SU-DHL-6 (cell line): ENCODE data around the gene SLC38A1.

Experiments
- H2AFZ ChIP-seq: fragments of 200-600 bp; sonication (generic); 2 replicates; pipeline ENCODE4 v1.6.1; 2014; ENCODE audit warnings: low read depth, mild to moderate bottlenecking, moderate library complexity, mixed read lengths, antibody characterized with exemption, low read length; ENCODE audit not compliant: severe bottlenecking
- H3F3A ChIP-seq: fragments of 200-600 bp; shearing (Covaris generic); 2 replicates; pipeline ENCODE4 v1.6.0; 2016; ENCODE audit warnings: antibody characterized with exemption, mild to moderate bottlenecking; ENCODE audit not compliant: insufficient read depth
- H3K27ac ChIP-seq: fragments of 200-600 bp; sonication (generic); 2 replicates; pipeline ENCODE4 v1.5.1; 2016; ENCODE audit warnings: low read depth, mild to moderate bottlenecking, low read length, moderate library complexity, mixed read lengths
- H3K27me3 ChIP-seq: fragments of 200-600 bp; sonication (generic), shearing (Covaris generic); 2 replicates; pipeline ENCODE4 v1.6.0; 2014; ENCODE audit warnings: mild to moderate bottlenecking, low read length
- H3K36me3 ChIP-seq: fragments of 200-600 bp; sonication (generic); 2 replicates; pipeline ENCODE4 v1.6.1; 2014; ENCODE audit warnings: mild to moderate bottlenecking, low read length, mixed read lengths
- H3K4me2 ChIP-seq: fragments of 300-600, 200-600 bp; shearing (Covaris generic), sonication (generic); 2 replicates; pipeline ENCODE4 v1.6.0; 2014; ENCODE audit warnings: low read length, low read depth, mild to moderate bottlenecking; ENCODE audit not compliant: poor library complexity, severe bottlenecking
- H3K4me3 ChIP-seq: fragments of 200-600 bp; sonication (generic); 2 replicates; pipeline ENCODE4 v1.5.1; 2014; ENCODE audit warnings: antibody characterized with exemption, low read length, mild to moderate bottlenecking, mixed read lengths; ENCODE audit not compliant: insufficient read depth, poor library complexity, severe bottlenecking
- H3K79me2 ChIP-seq: fragments of 200-600 bp; sonication (generic); 2 replicates; pipeline ENCODE4 v1.6.1; 2014; ENCODE audit warnings: mild to moderate bottlenecking, low read length, moderate library complexity; ENCODE audit not compliant: insufficient read depth
- H3K9ac ChIP-seq: fragments of 200-600 bp; sonication (generic); 2 replicates; pipeline ENCODE4 v1.7.0; 2014; ENCODE audit warnings: mild to moderate bottlenecking, low read length
- H3K9me2 ChIP-seq: fragments of 200-600 bp; sonication (generic); replicated peaks from 2 replicates; pipeline ENCODE4 v1.6.1; 2014; ENCODE audit warnings: low read length; ENCODE audit not compliant: insufficient read depth
- H3K9me3 ChIP-seq: fragments of 200-600 bp; sonication (generic); 2 replicates; pipeline ENCODE4 v1.6.1; 2014; ENCODE audit warnings: low read length, mixed read lengths; ENCODE audit not compliant: insufficient read depth
- H4K20me1 ChIP-seq: fragments of 200-600 bp; sonication (generic); 2 replicates; pipeline ENCODE4 v1.6.1; 2014; ENCODE audit warnings: low read depth, mild to moderate bottlenecking, antibody characterized with exemption, low read length, moderate library complexity, mixed read lengths
- CTCF ChIP-seq: fragments of 200-600 bp; sonication (generic); IDR thresholded peaks from one replicate; pipeline ENCODE4 v1.5.1; 2017; ENCODE audit warnings: antibody characterized with exemption, mild to moderate bottlenecking, low read length, moderate library complexity; ENCODE audit not compliant: insufficient read depth, poor library complexity, severe bottlenecking
- EZH2phosphoT487 ChIP-seq: fragments of 200-600 bp; sonication (generic), shearing (Covaris generic); conservative IDR thresholded peaks from 2 replicates; pipeline ENCODE4 v1.6.1; 2018; ENCODE audit warnings: mild to moderate bottlenecking, antibody characterized with exemption, low read length, moderate library complexity, mixed read lengths

SLC38A1 gene

GRCh38 chr12:46266869-46267574 is 1.8 kb downstream of the SLC38A1 start:
- Histone ChIP-seq H2AFZ (no peak overlapping the region), H3K9me3 (no peaks in the 10 kb centered on the region), H3K79me2 (peaks cover 66% of the 10 kb centered on the region), H3K9me2 (no peaks in the 10 kb centered on the region), H3K9ac (peak overlapping the region; percentile 94), H3K4me2 (peak overlapping the region; percentile 95), H3K27ac (peak overlapping the region; percentile 81), H3F3A (peaks cover 18% of the 10 kb centered on the region), H3K4me3 (peak overlapping the region; percentile 66), H3K27me3 (no peaks in the 10 kb centered on the region), H3K36me3 (peaks cover 3% of the 10 kb centered on the region; the same call in 1 of the 2 replicates), H4K20me1 (peaks cover 40% of the 10 kb centered on the region)
- TF ChIP-seq EZH2phosphoT487 = no peak
- TF ChIP-seq CTCF = no peak

- Histone ChIP-seq H2AFZ (no peak overlapping the region), H3K9me3 (no peaks in the 10 kb centered on the region), H3K36me3 (peaks cover 3% of the 10 kb centered on the region; the same call in 1 of the 2 replicates), H3F3A (peaks cover 18% of the 10 kb centered on the region), H3K4me2 (peak overlapping the region; percentile 95), H3K4me3 (peak overlapping the region; percentile 66), H4K20me1 (peaks cover 46% of the 10 kb centered on the region), H3K9me2 (no peaks in the 10 kb centered on the region), H3K79me2 (peaks cover 72% of the 10 kb centered on the region), H3K27me3 (no peaks in the 10 kb centered on the region), H3K27ac (peak overlapping the region; percentile 81), H3K9ac (peak overlapping the region; percentile 94)
- no peak for TF ChIP-seq EZH2phosphoT487
- no peak for TF ChIP-seq CTCF
Measured at GRCh38 chr12:46266382-46266791, 2.5 kb downstream of the SLC38A1 start.

- Histone ChIP-seq H3K36me3 (peaks cover 3% of the 10 kb centered on the region; the same call in 1 of the 2 replicates), H3K79me2 (peaks cover 78% of the 10 kb centered on the region), H2AFZ (no peak overlapping the region), H3K9me3 (no peaks in the 10 kb centered on the region), H4K20me1 (peaks cover 53% of the 10 kb centered on the region), H3K4me3 (peak overlapping the region; percentile 66), H3K27ac (no peak overlapping the region), H3F3A (peaks cover 16% of the 10 kb centered on the region), H3K4me2 (peak overlapping the region; percentile 95), H3K9me2 (no peaks in the 10 kb centered on the region), H3K27me3 (no peaks in the 10 kb centered on the region), H3K9ac (peak overlapping the region; percentile 94)
- no peak for TF ChIP-seq CTCF
- no peak for TF ChIP-seq EZH2phosphoT487
Measured at GRCh38 chr12:46265734-46266133, 3.1 kb downstream of the SLC38A1 start.
